DND-41 (cell line): ENCODE data around the gene PDZD4.

Experiments used
- ATAC-seq: fragments of 200-7000 bp; cut with Tn5 transposase; 3 replicates; pipeline ENCODE4 v1.9.1; 2021; ENCODE audit warnings: low read depth; ENCODE audit not compliant: insufficient read depth
- DNase-seq: peaks from one replicate; pipeline ENCODE4 v3.0.0-alpha.2; 2020
- H2AFZ ChIP-seq: 2 replicates; pipeline ENCODE4 v1.6.0; 2012; ENCODE audit warnings: low read depth, low read length
- H3K27ac ChIP-seq: 2 replicates; pipeline ENCODE4 v1.5.1; 2012; ENCODE audit warnings: low read length, inconsistent platforms
- H3K27me3 ChIP-seq: fragments of 200-600 bp; sonication (generic); 2 replicates; pipeline ENCODE4 v1.6.0; 2012; ENCODE audit warnings: low read length, mild to moderate bottlenecking, inconsistent platforms; ENCODE audit not compliant: insufficient read depth, poor library complexity
- H3K36me3 ChIP-seq: 2 replicates; pipeline ENCODE4 v1.5.1; 2012; ENCODE audit warnings: low read length, inconsistent platforms; ENCODE audit not compliant: insufficient read depth
- H3K4me1 ChIP-seq: 2 replicates; pipeline ENCODE4 v1.5.1; 2012; ENCODE audit warnings: mild to moderate bottlenecking, low read length; ENCODE audit not compliant: insufficient read depth
- H3K4me2 ChIP-seq: 2 replicates; pipeline ENCODE4 v1.6.0; 2012; ENCODE audit warnings: mild to moderate bottlenecking, moderate library complexity, low read length, inconsistent platforms; ENCODE audit not compliant: insufficient read depth
- H3K4me3 ChIP-seq, 2 experiments: fragments of 200-600 bp in 1 of 2; shearing (Covaris generic) in 1 of 2; 2 replicates each; pipeline ENCODE4 v1.5.1; 2012 to 2016; ENCODE audit warnings: inconsistent platforms in 2 of 2, low read length in 2 of 2, mild to moderate bottlenecking in 2 of 2, low read depth in 1 of 2, moderate library complexity in 1 of 2
- H3K79me2 ChIP-seq: 2 replicates; pipeline ENCODE4 v1.6.0; 2012; ENCODE audit warnings: low read length, inconsistent platforms; ENCODE audit not compliant: insufficient read depth
- H3K9ac ChIP-seq: 2 replicates; pipeline ENCODE4 v1.6.0; 2012; ENCODE audit warnings: low read depth, mild to moderate bottlenecking, inconsistent platforms, low read length, moderate library complexity
- H3K9me3 ChIP-seq: 2 replicates; pipeline ENCODE4 v1.5.1; 2012; ENCODE audit warnings: low read length, moderate library complexity, mild to moderate bottlenecking, inconsistent platforms; ENCODE audit not compliant: insufficient read depth, severe bottlenecking
- H4K20me1 ChIP-seq: 2 replicates; pipeline ENCODE4 v1.6.0; 2012; ENCODE audit warnings: low read length; ENCODE audit not compliant: insufficient read depth
- EZH2 ChIP-seq: IDR thresholded peaks from 3 replicates; pipeline ENCODE4 v1.6.1; 2012; ENCODE audit warnings: borderline replicate concordance, low read depth, mild to moderate bottlenecking, moderate library complexity, low read length, inconsistent platforms; ENCODE audit not compliant: severe bottlenecking
- TF ChIP-seq, protein P1 (sequence below): IDR thresholded peaks from 2 replicates; pipeline ENCODE4 v1.5.1; 2012; ENCODE audit warnings: borderline replicate concordance, low read length, moderate library complexity, mild to moderate bottlenecking; ENCODE audit not compliant: poor library complexity, severe bottlenecking; ENCODE audit errors: extremely low read depth

Gene PDZD4

DNA sequence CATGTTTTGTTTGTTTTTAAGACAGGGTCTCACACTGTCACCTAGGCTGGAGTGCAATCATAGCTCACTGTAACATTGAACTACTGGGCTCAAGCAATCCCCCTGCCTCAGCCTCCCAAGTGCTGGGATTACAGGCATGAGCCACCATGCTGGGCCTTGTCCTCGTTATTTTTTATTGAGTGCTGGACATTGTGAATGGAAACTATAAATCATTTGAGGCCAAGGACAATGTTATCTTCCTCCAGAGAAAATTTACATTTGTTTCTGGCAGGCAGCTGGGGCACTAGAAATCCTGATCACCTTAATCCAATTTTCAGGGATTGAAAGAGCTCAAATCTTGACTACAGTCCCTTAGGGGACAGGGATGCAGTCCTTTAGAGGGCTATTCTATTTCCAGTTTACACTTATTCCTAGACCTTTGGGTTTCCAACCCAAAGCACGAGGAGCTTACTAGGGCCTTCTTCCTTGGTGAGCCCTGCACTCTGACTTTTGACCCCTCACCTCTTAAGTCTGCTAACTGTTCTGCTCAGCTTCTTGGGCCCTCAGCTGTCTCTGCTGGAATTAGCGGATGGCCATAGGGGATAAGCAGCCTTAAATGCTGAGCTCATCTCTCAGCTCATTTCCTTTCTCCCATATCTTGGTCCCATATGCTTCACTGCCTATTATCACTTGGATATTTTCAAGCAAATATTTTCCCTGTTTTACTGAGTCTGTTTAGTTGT lies 23.0 kb upstream of the PDZD4 start:
- H3K36me3 ChIP-seq: no peaks in the 10 kb centered on the region
- DNase-seq: no peak
- no peak overlapping the region for H3K4me2 ChIP-seq
- H3K9ac ChIP-seq: no peak overlapping the region
- H3K27ac ChIP-seq: no peak overlapping the region
- no peak overlapping the region for H3K4me3 ChIP-seq
- H3K79me2 ChIP-seq: no peaks in the 10 kb centered on the region
- no peaks in the 10 kb centered on the region for H3K9me3 ChIP-seq
- H4K20me1 ChIP-seq: no peaks in the 10 kb centered on the region
- ATAC-seq: no peak
- H3K4me1 ChIP-seq: no peaks in the 10 kb centered on the region
- no peaks in the 10 kb centered on the region for H3K27me3 ChIP-seq
- H2AFZ ChIP-seq: no peak overlapping the region
- TF ChIP-seq, protein P1, sequence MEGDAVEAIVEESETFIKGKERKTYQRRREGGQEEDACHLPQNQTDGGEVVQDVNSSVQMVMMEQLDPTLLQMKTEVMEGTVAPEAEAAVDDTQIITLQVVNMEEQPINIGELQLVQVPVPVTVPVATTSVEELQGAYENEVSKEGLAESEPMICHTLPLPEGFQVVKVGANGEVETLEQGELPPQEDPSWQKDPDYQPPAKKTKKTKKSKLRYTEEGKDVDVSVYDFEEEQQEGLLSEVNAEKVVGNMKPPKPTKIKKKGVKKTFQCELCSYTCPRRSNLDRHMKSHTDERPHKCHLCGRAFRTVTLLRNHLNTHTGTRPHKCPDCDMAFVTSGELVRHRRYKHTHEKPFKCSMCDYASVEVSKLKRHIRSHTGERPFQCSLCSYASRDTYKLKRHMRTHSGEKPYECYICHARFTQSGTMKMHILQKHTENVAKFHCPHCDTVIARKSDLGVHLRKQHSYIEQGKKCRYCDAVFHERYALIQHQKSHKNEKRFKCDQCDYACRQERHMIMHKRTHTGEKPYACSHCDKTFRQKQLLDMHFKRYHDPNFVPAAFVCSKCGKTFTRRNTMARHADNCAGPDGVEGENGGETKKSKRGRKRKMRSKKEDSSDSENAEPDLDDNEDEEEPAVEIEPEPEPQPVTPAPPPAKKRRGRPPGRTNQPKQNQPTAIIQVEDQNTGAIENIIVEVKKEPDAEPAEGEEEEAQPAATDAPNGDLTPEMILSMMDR: no peak
- TF ChIP-seq EZH2: no peak

DNA sequence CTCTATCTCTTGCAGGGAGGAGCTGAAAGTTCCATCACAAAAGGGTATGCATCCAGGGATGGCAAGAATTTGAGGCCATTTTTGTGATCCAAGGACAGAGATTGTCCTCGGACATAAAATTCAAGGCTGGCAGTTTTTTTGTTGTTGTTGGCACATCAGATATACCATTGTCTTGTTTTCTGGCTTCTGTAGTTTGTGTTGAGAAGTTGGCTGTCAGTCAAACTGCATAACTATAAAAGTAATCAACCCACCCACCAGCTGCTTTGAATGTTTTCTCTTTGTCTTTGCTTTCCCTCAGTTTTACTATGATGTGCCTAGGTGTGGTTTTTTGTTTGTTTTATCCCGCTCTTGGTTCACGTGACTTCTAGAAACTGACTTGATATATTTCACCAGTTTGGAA lies 21.6 kb upstream of the PDZD4 start:
- Histone ChIP-seq H2AFZ (no peak overlapping the region), H3K4me1 (no peaks in the 10 kb centered on the region), H3K4me2 (no peak overlapping the region), H3K27me3 (no peaks in the 10 kb centered on the region), H3K27ac (no peak overlapping the region), H3K9me3 (no peaks in the 10 kb centered on the region), H3K4me3 (no peak overlapping the region), H3K79me2 (no peaks in the 10 kb centered on the region), H3K9ac (no peak overlapping the region), H3K36me3 (no peaks in the 10 kb centered on the region), H4K20me1 (no peaks in the 10 kb centered on the region)
- DNase-seq: no peak
- TF ChIP-seq, protein P1: no peak
- TF ChIP-seq EZH2: no peak
- no peak for ATAC-seq

DNA sequence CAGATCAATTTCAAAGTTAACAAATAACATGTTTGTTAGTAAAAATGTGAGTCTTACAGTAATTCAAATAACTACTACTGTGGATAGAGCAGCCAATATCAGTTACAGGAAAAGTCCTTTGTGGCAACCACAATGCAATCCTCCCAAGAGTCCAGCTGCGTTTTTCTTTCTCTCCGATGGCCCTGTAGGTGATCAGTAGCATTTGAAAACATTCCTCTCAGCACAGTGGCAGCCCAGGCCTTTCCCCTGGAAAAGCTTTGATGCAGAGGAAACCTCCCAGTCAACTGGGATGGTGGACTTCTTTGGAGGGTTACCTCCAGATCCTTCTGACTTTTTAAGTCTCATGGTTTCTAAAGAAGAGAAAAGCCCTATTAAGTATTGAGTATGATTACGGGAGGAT lies 18.0 kb upstream of the PDZD4 start:
- Histone ChIP-seq H3K4me3 (no peak overlapping the region), H3K27ac (no peak overlapping the region), H3K27me3 (no peaks in the 10 kb centered on the region), H3K9me3 (no peaks in the 10 kb centered on the region), H4K20me1 (no peaks in the 10 kb centered on the region), H3K9ac (no peak overlapping the region), H2AFZ (no peak overlapping the region), H3K79me2 (no peaks in the 10 kb centered on the region), H3K4me1 (no peaks in the 10 kb centered on the region), H3K4me2 (no peak overlapping the region), H3K36me3 (no peaks in the 10 kb centered on the region)
- TF ChIP-seq EZH2: no peak
- TF ChIP-seq, protein P1: no peak
- DNase-seq: no peak
- ATAC-seq: no peak
